ENCODE measurements around the gene SLC25A41. TPM values are rescaled to one million over a fixed set of nuclear protein-coding genes. Genes with fewer than 3 reads are reported as not detected.
A peak's percentile ranks its signal among the peaks of the same experiment; 100 is the strongest.

Gene SLC25A41
- total RNA-seq, 2 experiments from 2014 or later = 0.30 to 0.50 TPM

DNA sequence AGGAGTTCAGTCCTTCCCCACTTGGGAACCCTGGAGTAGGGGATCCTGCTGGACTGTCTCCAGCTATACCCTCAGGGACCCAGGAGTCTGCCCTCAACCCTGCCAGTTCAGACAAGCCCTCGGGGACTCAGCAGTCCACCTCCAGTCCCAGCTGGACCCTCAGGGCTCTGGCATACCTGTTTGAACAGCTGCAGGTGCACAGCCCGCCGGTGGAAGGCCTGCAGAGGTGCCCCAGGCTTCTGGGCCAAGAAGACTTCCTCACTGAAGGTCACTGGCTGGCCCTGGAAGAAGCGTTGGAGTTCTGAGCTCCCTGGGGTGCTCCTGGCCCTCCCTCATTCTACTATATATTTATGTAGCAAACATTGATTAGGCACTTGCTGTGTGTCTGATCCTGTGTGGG is 39.1 kb upstream of the SLC25A41 start:
- H3K27ac Mint-ChIP-seq = no peak overlapping the region
- no peak for ATAC-seq (ENCODE audit: poor library complexity)
- intact Hi-C loops (cut with DNase I, micrococcal nuclease) = no loop called here

DNA sequence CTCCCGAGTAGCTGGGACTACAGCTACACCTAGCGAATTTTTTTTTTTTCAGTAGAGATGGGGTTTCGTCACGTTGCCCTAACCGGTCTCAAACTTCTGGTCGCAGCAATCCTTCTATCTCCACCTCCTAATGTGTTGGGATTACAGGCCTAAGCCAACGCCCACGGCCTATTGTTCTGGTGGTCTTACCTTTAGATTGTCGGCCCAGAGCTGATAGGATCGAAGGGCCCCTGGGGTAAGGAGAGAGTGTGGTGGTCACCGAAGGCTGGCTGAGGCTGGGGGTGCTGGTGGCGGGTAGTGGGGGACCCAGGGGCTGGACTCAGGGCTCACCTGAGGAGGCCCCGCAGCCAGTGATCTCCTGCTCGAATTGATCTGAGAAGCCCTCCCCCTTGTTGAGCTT is 37.5 kb upstream of the SLC25A41 start:
- Mint-ChIP-seq H3K9me3 (no peaks in the 10 kb centered on the region), H3K27me3 (no peaks in the 10 kb centered on the region), H3K4me1 (ENCODE audit: low read depth) (peaks cover 2% of the 10 kb centered on the region), H3K27ac (no peak overlapping the region), H3K4me3 (no peak overlapping the region), H3K36me3 (ENCODE audit: low read depth) (peaks cover 56% of the 10 kb centered on the region)
- H3K27me3 ChIP-seq (ENCODE audit: control insufficient read depth in 1 of 2, insufficient read depth in 2 of 2, low read length in 2 of 2) = no peaks in the 10 kb centered on the region
- peaks cover 0 to under 1% of the 10 kb centered on the region in 2 experiments for H3K9me3 ChIP-seq (ENCODE audit: control insufficient read depth in 1 of 2, insufficient read depth in 1 of 2, low read length in 2 of 2)
- intact Hi-C loops (cut with DNase I, micrococcal nuclease) = no loop called here
- no peak overlapping the region for H3K4me3 ChIP-seq (ENCODE audit: low read length)
- peaks cover 62% of the 10 kb centered on the region for H3K36me3 ChIP-seq (ENCODE audit: insufficient read depth, low read length)
- ATAC-seq (ENCODE audit: poor library complexity) = no peak
- ChIA-PET POLR2A (interaction anchor here (2.1 kb wide), 1 partner anchor 10 kb away, joined by 10 read pairs; the partner anchor contains the start of gene DENND1C), CTCF (no interaction called here)
- TF ChIP-seq, protein P1, sequence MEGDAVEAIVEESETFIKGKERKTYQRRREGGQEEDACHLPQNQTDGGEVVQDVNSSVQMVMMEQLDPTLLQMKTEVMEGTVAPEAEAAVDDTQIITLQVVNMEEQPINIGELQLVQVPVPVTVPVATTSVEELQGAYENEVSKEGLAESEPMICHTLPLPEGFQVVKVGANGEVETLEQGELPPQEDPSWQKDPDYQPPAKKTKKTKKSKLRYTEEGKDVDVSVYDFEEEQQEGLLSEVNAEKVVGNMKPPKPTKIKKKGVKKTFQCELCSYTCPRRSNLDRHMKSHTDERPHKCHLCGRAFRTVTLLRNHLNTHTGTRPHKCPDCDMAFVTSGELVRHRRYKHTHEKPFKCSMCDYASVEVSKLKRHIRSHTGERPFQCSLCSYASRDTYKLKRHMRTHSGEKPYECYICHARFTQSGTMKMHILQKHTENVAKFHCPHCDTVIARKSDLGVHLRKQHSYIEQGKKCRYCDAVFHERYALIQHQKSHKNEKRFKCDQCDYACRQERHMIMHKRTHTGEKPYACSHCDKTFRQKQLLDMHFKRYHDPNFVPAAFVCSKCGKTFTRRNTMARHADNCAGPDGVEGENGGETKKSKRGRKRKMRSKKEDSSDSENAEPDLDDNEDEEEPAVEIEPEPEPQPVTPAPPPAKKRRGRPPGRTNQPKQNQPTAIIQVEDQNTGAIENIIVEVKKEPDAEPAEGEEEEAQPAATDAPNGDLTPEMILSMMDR (IDR thresholded peaks at IDR 0.05) = no peak
- H3K27ac ChIP-seq (ENCODE audit: low read depth in 1 of 2, low read length in 2 of 2) = no peak overlapping the region
- H3K4me1 ChIP-seq (ENCODE audit: insufficient read depth, low read length) = peaks cover 1% of the 10 kb centered on the region
- DNase-seq = no peak

More for the DNA sequence above, 39.1 kb upstream of the SLC25A41 start:
- Histone ChIP-seq H3K27me3 (ENCODE audit: control insufficient read depth in 1 of 2, insufficient read depth in 2 of 2, low read length in 2 of 2) (no peaks in the 10 kb centered on the region), H3K9me3 (ENCODE audit: control insufficient read depth in 1 of 2, insufficient read depth in 1 of 2, low read length in 2 of 2) (peaks cover 0 to 11% of the 10 kb centered on the region in 2 experiments), H3K27ac (ENCODE audit: low read depth in 1 of 2, low read length in 2 of 2) (no peak overlapping the region), H3K4me1 (ENCODE audit: insufficient read depth, low read length) (peaks cover 11% of the 10 kb centered on the region), H3K4me3 (ENCODE audit: low read length) (no peak overlapping the region), H3K36me3 (ENCODE audit: insufficient read depth, low read length) (peaks cover 68% of the 10 kb centered on the region)
- TF ChIP-seq, protein P1 (IDR thresholded peaks at IDR 0.05) = no peak
- no peaks in the 10 kb centered on the region for H3K9me3 Mint-ChIP-seq
- peak in 1 of 14 experiments; percentile 12 for DNase-seq
- H3K4me1 Mint-ChIP-seq (ENCODE audit: low read depth) = peaks cover 5% of the 10 kb centered on the region
- peaks cover 52% of the 10 kb centered on the region for H3K36me3 Mint-ChIP-seq (ENCODE audit: low read depth)
- ChIA-PET POLR2A (interaction anchor here (2.1 kb wide), 1 partner anchor 9 kb away, joined by 10 read pairs; the partner anchor contains the start of gene DENND1C), CTCF (no interaction called here)
- no peaks in the 10 kb centered on the region for H3K27me3 Mint-ChIP-seq
- no peak overlapping the region for H3K4me3 Mint-ChIP-seq

DNA sequence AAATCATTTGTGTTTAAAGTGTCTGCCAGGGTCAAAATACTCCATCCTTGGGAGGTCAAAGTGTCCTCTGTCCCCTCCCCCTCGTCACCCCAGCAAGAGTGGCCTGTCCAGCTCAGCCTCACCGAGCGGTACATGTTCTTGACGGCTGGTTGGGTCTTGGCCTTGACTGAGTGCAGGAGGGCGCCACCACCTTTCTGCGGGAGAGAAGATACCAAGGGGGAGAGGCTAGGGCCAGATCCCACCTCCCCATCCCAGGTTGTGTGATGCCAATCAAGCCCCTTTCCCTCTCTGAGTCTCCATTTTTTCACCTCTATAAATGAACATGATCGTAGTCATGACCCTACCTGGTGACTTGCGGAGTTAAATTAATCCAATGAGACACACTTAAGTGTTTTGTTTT is 36.6 kb upstream of the SLC25A41 start:
- Histone ChIP-seq H3K27ac (ENCODE audit: low read depth in 1 of 2, low read length in 2 of 2) (no peak overlapping the region), H3K4me1 (ENCODE audit: insufficient read depth, low read length) (peaks cover under 1% of the 10 kb centered on the region), H3K4me3 (ENCODE audit: low read length) (no peak overlapping the region), H3K9me3 (ENCODE audit: control insufficient read depth in 1 of 2, insufficient read depth in 1 of 2, low read length in 2 of 2) (no peaks in the 10 kb centered on the region), H3K36me3 (ENCODE audit: insufficient read depth, low read length) (peaks cover 53% of the 10 kb centered on the region), H3K27me3 (ENCODE audit: control insufficient read depth in 1 of 2, insufficient read depth in 2 of 2, low read length in 2 of 2) (no peaks in the 10 kb centered on the region)
- TF ChIP-seq, protein P1 (IDR thresholded peaks at IDR 0.05) = no peak
- Mint-ChIP-seq H3K27ac (no peak overlapping the region), H3K27me3 (no peaks in the 10 kb centered on the region), H3K9me3 (no peaks in the 10 kb centered on the region), H3K4me1 (ENCODE audit: low read depth) (peaks cover 6% of the 10 kb centered on the region), H3K4me3 (no peak overlapping the region), H3K36me3 (ENCODE audit: low read depth) (peaks cover 57% of the 10 kb centered on the region)
- POLR2A ChIA-PET = interaction anchor here (0.9 to 1.9 kb wide), 2 partner anchors 9 to 11 kb away, joined by 3 to 5 read pairs; partner anchors contain the start of gene DENND1C
- peak in 1 of 14 experiments; percentile 14 for DNase-seq
- intact Hi-C loops (cut with DNase I, micrococcal nuclease) = no loop called here
- no peak for ATAC-seq (ENCODE audit: poor library complexity)
- CTCF ChIA-PET = no interaction called here
